MM.1S (cell line): ENCODE data around the gene SH3PXD2A.

ENCODE experiments used
- DNase-seq: peaks from one replicate; pipeline ENCODE4 v3.0.0-alpha.2; 2015
- H2AFZ ChIP-seq: fragments of 300-600 bp; sonication (generic); 2 replicates; pipeline ENCODE4 v1.6.0; 2016; ENCODE audit warnings: antibody characterized with exemption, low read length
- H3F3A ChIP-seq: fragments of 300-600 bp; sonication (generic); 2 replicates; pipeline ENCODE4 v1.6.1; 2016; ENCODE audit warnings: mild to moderate bottlenecking, antibody characterized with exemption, low read length, moderate library complexity, mixed read lengths; ENCODE audit not compliant: insufficient read depth
- H3K27ac ChIP-seq: fragments of 300-600 bp; sonication (generic); 2 replicates; pipeline ENCODE4 v1.5.1; 2016; ENCODE audit warnings: mild to moderate bottlenecking, low read length
- H3K27me3 ChIP-seq: fragments of 300-600 bp; sonication (generic); replicated peaks from 2 replicates; pipeline ENCODE4 v1.6.0; 2016; ENCODE audit warnings: low read length; ENCODE audit not compliant: insufficient read depth
- H3K36me3 ChIP-seq: fragments of 300-600 bp; sonication (generic); replicated peaks from 2 replicates; pipeline ENCODE4 v1.6.1; 2016; ENCODE audit warnings: mild to moderate bottlenecking, low read length, mixed read lengths; ENCODE audit not compliant: insufficient read depth
- H3K4me1 ChIP-seq: fragments of 300-600 bp; sonication (generic); 2 replicates; pipeline ENCODE4 v1.6.1; 2016; ENCODE audit warnings: low read length, mixed read lengths
- H3K4me2 ChIP-seq: fragments of 300-600 bp; sonication (generic); 2 replicates; pipeline ENCODE4 v1.6.0; 2016; ENCODE audit warnings: low read depth, low read length
- H3K4me3 ChIP-seq: fragments of 300-600 bp; sonication (generic); 2 replicates; pipeline ENCODE4 v1.5.1; 2016; ENCODE audit warnings: low read length, mixed read lengths
- H3K79me2 ChIP-seq: fragments of 300-600 bp; sonication (generic); 2 replicates; pipeline ENCODE4 v1.6.1; 2016; ENCODE audit warnings: mixed run types, low read length, mixed read lengths
- H3K9ac ChIP-seq: fragments of 300-600 bp; sonication (generic); 2 replicates; pipeline ENCODE4 v1.6.1; 2016; ENCODE audit warnings: low read length, mixed read lengths
- H3K9me2 ChIP-seq: fragments of 300-600 bp; sonication (generic); replicated peaks from 2 replicates; pipeline ENCODE4 v1.6.1; 2016; ENCODE audit warnings: mild to moderate bottlenecking, low read length, mixed read lengths; ENCODE audit not compliant: insufficient read depth
- H3K9me3 ChIP-seq: fragments of 300-600 bp; sonication (generic); replicated peaks from 2 replicates; pipeline ENCODE4 v1.6.1; 2016; ENCODE audit warnings: mild to moderate bottlenecking, low read length, mixed read lengths; ENCODE audit not compliant: insufficient read depth
- H4K20me1 ChIP-seq: fragments of 300-600 bp; sonication (generic); 2 replicates; pipeline ENCODE4 v1.6.1; 2016; ENCODE audit warnings: mild to moderate bottlenecking, low read length, moderate library complexity, mixed read lengths; ENCODE audit not compliant: insufficient read depth
- EZH2 ChIP-seq: fragments of 300-600 bp; sonication (generic); optimal IDR thresholded peaks from 2 replicates; pipeline ENCODE3; 2017; ENCODE audit warnings: low read depth, mild to moderate bottlenecking, antibody characterized with exemption, low read length, mixed read lengths
- EZH2phosphoT487 ChIP-seq: fragments of 300-600 bp; sonication (generic); IDR thresholded peaks from 2 replicates; pipeline ENCODE4 v1.6.1; 2018; ENCODE audit warnings: antibody characterized with exemption, low read length
- TF ChIP-seq, protein P1 (sequence below): fragments of 300-600 bp; sonication (generic); IDR thresholded peaks from 2 replicates; pipeline ENCODE4 v1.5.1; 2016; ENCODE audit warnings: antibody characterized with exemption, low read length, mixed read lengths

Gene SH3PXD2A

DNA sequence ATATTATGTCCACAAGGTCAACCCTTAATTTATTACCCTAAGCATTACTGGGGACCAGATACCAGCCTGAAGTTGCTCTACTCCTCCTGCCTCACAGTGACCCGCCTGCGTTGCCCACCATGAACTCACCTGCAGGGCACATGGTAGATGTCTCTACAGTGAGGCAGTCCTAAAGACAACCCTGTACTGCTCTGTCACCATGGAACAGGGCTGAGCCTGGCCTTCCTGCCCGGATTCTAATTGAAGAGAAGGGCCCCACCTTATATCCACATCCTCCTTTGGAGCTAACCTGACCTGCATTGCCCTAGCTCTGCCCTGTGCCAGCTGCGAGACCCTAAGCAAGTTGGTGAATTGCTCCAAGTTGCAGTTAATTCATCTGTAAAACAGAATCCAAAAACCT lies 4.1 kb downstream of the SH3PXD2A start:
- H3K9me3 ChIP-seq: no peaks in the 10 kb centered on the region
- H3F3A ChIP-seq: no peaks in the 10 kb centered on the region
- H2AFZ ChIP-seq: no peak overlapping the region
- H3K4me2 ChIP-seq: no peak overlapping the region
- H3K79me2 ChIP-seq: no peaks in the 10 kb centered on the region
- TF ChIP-seq EZH2 (no peak), EZH2phosphoT487 (no peak)
- TF ChIP-seq, protein P1, sequence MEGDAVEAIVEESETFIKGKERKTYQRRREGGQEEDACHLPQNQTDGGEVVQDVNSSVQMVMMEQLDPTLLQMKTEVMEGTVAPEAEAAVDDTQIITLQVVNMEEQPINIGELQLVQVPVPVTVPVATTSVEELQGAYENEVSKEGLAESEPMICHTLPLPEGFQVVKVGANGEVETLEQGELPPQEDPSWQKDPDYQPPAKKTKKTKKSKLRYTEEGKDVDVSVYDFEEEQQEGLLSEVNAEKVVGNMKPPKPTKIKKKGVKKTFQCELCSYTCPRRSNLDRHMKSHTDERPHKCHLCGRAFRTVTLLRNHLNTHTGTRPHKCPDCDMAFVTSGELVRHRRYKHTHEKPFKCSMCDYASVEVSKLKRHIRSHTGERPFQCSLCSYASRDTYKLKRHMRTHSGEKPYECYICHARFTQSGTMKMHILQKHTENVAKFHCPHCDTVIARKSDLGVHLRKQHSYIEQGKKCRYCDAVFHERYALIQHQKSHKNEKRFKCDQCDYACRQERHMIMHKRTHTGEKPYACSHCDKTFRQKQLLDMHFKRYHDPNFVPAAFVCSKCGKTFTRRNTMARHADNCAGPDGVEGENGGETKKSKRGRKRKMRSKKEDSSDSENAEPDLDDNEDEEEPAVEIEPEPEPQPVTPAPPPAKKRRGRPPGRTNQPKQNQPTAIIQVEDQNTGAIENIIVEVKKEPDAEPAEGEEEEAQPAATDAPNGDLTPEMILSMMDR: no peak
- DNase-seq: no peak
- H3K4me1 ChIP-seq: peaks cover 7% of the 10 kb centered on the region
- H3K4me3 ChIP-seq: no peak overlapping the region
- H3K9ac ChIP-seq: no peak overlapping the region
- no peaks in the 10 kb centered on the region for H3K36me3 ChIP-seq
- H4K20me1 ChIP-seq: no peaks in the 10 kb centered on the region
- no peak overlapping the region for H3K27ac ChIP-seq
- no peaks in the 10 kb centered on the region for H3K9me2 ChIP-seq
- peaks cover 14% of the 10 kb centered on the region for H3K27me3 ChIP-seq

DNA sequence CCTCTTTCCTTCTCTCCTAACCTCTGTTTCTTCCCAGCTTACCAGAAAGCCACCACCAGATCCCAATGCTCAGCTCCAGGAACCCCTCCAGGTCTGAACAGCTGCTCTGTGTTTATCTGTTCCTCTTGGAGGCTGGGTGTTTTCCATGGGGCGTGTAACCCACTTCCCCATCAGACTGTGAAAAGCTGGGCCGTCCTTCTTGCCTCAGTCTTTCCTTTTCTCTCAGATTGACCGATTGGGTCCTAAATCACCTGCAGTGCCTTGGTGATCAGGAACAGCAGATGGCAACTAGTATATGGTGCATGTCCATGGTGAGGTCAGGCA lies 4.8 kb downstream of the SH3PXD2A start:
- no peak overlapping the region for H2AFZ ChIP-seq
- peaks cover 14% of the 10 kb centered on the region for H3K4me1 ChIP-seq
- H3K9ac ChIP-seq: no peak overlapping the region
- H3K79me2 ChIP-seq: no peaks in the 10 kb centered on the region
- no peaks in the 10 kb centered on the region for H4K20me1 ChIP-seq
- no peaks in the 10 kb centered on the region for H3K9me2 ChIP-seq
- no peaks in the 10 kb centered on the region; the same call in 1 of the 2 replicates for H3F3A ChIP-seq
- no peaks in the 10 kb centered on the region for H3K36me3 ChIP-seq
- H3K27ac ChIP-seq: no peak overlapping the region
- H3K27me3 ChIP-seq: peaks cover 14% of the 10 kb centered on the region
- no peak overlapping the region for H3K4me3 ChIP-seq
- no peaks in the 10 kb centered on the region for H3K9me3 ChIP-seq
- H3K4me2 ChIP-seq: no peak overlapping the region
- DNase-seq: no peak
- TF ChIP-seq, protein P1: no peak
- TF ChIP-seq EZH2 (no peak), EZH2phosphoT487 (no peak)

DNA sequence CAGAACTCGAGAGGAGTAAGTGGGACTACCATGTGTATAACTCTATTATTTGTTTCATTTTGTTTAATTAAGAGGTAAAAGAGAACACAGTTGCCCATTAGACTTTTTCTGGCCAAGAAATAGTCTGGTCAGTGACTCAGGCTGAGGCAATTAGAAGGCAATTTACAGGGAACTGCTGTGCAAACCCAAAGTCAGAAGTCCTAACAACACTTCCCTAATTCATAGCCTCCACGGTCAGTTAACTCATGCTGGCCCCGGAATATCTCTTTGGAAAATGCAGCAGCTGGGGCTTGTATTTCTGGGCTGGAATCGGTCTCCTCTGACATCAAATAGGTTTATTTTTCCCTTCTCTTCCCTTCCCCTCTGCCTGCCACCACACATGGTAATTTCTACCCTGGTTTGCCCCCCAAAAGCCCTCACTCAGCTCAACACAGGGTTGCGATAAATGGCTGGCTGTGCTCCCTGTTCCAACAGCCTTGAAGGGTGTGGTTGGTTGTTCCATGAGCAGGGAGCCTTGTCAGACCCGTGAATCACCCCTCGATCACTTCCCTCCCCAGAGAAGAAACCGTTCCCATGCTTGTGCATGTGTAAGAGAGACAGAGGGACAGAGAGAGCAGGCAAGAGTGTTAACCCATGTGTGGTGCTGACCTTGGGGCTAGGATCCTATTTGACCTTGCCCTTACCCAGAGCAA lies 5.3 kb downstream of the SH3PXD2A start:
- H3F3A ChIP-seq: no peaks in the 10 kb centered on the region; the same call in 1 of the 2 replicates
- TF ChIP-seq, protein P1: no peak
- TF ChIP-seq EZH2 (no peak), EZH2phosphoT487 (no peak)
- H3K9me2 ChIP-seq: no peaks in the 10 kb centered on the region
- no peak overlapping the region for H3K4me2 ChIP-seq
- H2AFZ ChIP-seq: no peak overlapping the region
- no peak overlapping the region for H3K4me3 ChIP-seq
- H4K20me1 ChIP-seq: no peaks in the 10 kb centered on the region
- no peaks in the 10 kb centered on the region for H3K9me3 ChIP-seq
- no peak for DNase-seq
- H3K4me1 ChIP-seq: peaks cover 15% of the 10 kb centered on the region
- H3K9ac ChIP-seq: no peak overlapping the region
- no peaks in the 10 kb centered on the region for H3K36me3 ChIP-seq
- H3K79me2 ChIP-seq: no peaks in the 10 kb centered on the region
- peaks cover 14% of the 10 kb centered on the region for H3K27me3 ChIP-seq
- H3K27ac ChIP-seq: no peak overlapping the region
